ENCODE results near the gene IFIH1. TPM values are rescaled to one million over a fixed set of nuclear protein-coding genes. Genes with fewer than 3 reads are reported as not detected.
A peak's percentile ranks its signal among the peaks of the same experiment; 100 is the strongest.

The IFIH1 gene
- total RNA-seq, 1 donor from 2014 or later = 6.0 TPM

GRCh38 chr2:162245781-162246180, 72.7 kb downstream of the IFIH1 start:
- Histone ChIP-seq H3K4me1 (peaks cover 27% of the 10 kb centered on the region), H3K36me3 (no peaks in the 10 kb centered on the region), H3K9me3 (replicated peaks) (peaks cover 8% of the 10 kb centered on the region), H3K27me3 (ENCODE audit: low read depth) (no peaks in the 10 kb centered on the region), H3K4me3 (no peak overlapping the region), H3K27ac (replicated peaks) (no peak overlapping the region)
- DNase-seq = no peak
- no peak for TF ChIP-seq CTCF (IDR thresholded peaks at IDR 0.05; ENCODE audit: borderline replicate concordance)
- intact Hi-C loops (cut with micrococcal nuclease) = no loop called here

GRCh38 chr2:162245061-162245460, 73.4 kb downstream of the IFIH1 start:
- peaks cover 2% of the 10 kb centered on the region for H3K9me3 ChIP-seq (replicated peaks)
- peak overlapping the region; percentile 67 for H3K27ac ChIP-seq (replicated peaks)
- intact Hi-C loops (cut with micrococcal nuclease) = no loop called here
- no peaks in the 10 kb centered on the region for H3K27me3 ChIP-seq (ENCODE audit: low read depth)
- no peaks in the 10 kb centered on the region for H3K36me3 ChIP-seq
- H3K4me3 ChIP-seq = no peak overlapping the region
- DNase-seq = no peak
- peaks cover 27% of the 10 kb centered on the region for H3K4me1 ChIP-seq
- TF ChIP-seq CTCF (IDR thresholded peaks at IDR 0.05; ENCODE audit: borderline replicate concordance) = no peak

- Histone ChIP-seq H3K9me3 (replicated peaks) (no peaks in the 10 kb centered on the region), H3K27ac (replicated peaks) (peak overlapping the region; percentile 67), H3K4me3 (no peak overlapping the region), H3K4me1 (peaks cover 27% of the 10 kb centered on the region), H3K27me3 (ENCODE audit: low read depth) (no peaks in the 10 kb centered on the region), H3K36me3 (no peaks in the 10 kb centered on the region)
- no peak for TF ChIP-seq CTCF (IDR thresholded peaks at IDR 0.05; ENCODE audit: borderline replicate concordance)
- intact Hi-C loops (cut with micrococcal nuclease) = no loop called here
- no peak for DNase-seq
These were observed 73.9 kb downstream of the IFIH1 start for GRCh38 chr2:162244541-162245031.

- intact Hi-C loops (cut with micrococcal nuclease) = no loop called here
- Histone ChIP-seq H3K36me3 (no peaks in the 10 kb centered on the region), H3K27me3 (ENCODE audit: low read depth) (no peaks in the 10 kb centered on the region), H3K4me1 (peaks cover 27% of the 10 kb centered on the region), H3K9me3 (replicated peaks) (no peaks in the 10 kb centered on the region), H3K4me3 (peak overlapping the region; percentile 48), H3K27ac (replicated peaks) (peak overlapping the region; percentile 67)
- TF ChIP-seq CTCF (IDR thresholded peaks at IDR 0.05; ENCODE audit: borderline replicate concordance) = no peak
- DNase-seq = no peak
These were observed 74.8 kb downstream of the IFIH1 start for GRCh38 chr2:162243715-162244114.

- intact Hi-C loops (cut with micrococcal nuclease) = no loop called here
These were observed 75.2 kb downstream of the IFIH1 start, which contains the start of gene FAP for GRCh38 chr2:162243294-162243693. TSS of gene FAP (minus strand) at chr2:162243445. CDS start at chr2:162243327, 118 bp downstream.

More at GRCh38 chr2:162243294-162243693, 75.2 kb downstream of the IFIH1 start, which contains the start of gene FAP:
- H3K36me3 ChIP-seq = no peaks in the 10 kb centered on the region
- H3K4me3 ChIP-seq = peak within 1 kb of the TSS; percentile 48
- peaks cover 27% of the 10 kb centered on the region for H3K4me1 ChIP-seq
- TF ChIP-seq CTCF (IDR thresholded peaks at IDR 0.05; ENCODE audit: borderline replicate concordance) = no peak
- no peaks in the 10 kb centered on the region for H3K27me3 ChIP-seq (ENCODE audit: low read depth)
- no peak for DNase-seq
- H3K9me3 ChIP-seq (replicated peaks) = no peaks in the 10 kb centered on the region
- H3K27ac ChIP-seq (replicated peaks) = peak within 1 kb of the TSS; percentile 67
